ENCODE measurements around the gene DLG5.

DLG5 gene

DNA sequence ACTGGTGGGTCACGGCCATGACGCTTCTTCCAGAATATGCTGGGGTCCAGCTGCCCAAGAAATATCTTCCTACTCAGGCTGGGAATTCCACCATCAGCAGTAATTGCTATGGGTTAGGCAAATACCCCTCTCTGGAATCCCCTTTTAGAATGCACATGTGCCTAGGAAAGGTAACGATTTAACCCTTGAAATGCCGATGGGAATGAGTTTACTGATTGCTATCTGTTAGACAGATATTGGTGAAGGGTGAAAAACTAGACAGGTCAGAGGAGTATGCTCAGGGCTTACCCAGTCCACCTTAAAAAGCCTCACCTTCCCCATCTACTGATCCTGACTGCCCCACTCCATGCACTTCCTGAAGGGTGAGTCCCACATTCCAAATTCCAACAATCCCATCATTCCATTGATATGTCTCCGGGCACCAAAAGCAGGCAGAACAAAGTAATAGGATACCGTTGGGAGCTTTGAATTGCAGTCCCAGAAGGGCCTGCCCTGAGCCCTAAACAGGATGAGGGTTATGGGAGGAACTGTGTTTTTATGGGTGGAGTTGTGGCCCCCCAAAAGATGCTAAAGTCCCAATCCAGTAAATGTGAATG is 59.3 kb downstream of the DLG5 start:
- DNase-seq (ENCODE audit: low read depth in 3 of 3), result no peak

DNA sequence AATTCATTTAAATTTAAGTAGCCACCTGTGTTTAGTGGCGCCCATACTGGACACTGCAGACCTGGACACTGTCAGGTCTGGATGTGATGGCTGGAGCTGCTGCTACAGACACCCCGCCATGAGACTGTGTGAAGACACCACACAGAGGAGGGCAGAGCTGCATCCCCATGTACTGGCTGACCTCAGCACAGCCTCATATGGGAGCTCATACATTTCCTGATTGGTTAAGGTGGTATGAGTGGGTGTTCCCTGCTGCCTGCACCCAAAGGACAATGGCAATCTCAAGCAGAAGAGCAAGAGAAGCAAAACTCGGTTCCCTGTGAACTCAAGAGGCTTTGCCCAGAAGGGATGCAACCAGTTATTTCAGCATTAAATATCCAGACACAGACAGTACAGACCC is 60.0 kb downstream of the DLG5 start:
- no peak for DNase-seq (ENCODE audit: low read depth in 3 of 3)

DNA sequence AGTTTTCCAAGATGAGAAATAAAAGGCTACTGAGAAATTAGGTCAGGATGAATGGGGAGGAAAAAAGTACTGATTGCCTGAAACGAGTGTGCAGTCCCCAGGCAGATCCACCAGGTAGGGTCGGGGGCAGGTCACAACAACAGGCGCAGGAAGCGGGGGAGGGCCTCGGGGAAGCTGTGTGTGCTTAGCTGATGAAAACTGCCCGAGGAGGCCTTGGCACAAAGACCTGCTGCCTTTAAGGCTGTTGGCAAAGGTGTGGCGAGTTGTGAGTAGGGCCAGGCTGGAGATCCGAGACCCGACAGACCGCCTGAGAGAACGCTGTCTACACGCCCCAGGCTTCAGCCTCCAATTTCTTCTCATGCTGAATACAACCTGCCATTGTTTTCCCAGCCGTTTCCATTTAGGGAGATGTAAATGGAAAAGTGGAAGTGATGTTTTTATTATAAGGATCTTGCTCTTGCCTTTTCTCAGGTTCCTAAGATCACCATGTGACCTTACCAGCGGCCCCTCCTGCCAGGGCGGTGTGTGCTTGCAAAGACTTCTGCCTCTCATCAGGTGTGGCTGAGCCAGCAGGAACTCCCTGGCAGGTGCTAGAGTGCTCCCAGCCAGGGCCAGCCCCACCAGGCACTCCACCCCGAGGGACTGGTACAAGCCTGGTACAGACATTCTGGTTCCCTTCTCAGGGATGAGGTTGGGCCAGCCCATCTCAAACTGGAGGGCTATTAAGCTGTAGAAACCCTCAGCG is 60.8 kb downstream of the DLG5 start:
- DNase-seq (ENCODE audit: low read depth in 3 of 3), result no peak

DNA sequence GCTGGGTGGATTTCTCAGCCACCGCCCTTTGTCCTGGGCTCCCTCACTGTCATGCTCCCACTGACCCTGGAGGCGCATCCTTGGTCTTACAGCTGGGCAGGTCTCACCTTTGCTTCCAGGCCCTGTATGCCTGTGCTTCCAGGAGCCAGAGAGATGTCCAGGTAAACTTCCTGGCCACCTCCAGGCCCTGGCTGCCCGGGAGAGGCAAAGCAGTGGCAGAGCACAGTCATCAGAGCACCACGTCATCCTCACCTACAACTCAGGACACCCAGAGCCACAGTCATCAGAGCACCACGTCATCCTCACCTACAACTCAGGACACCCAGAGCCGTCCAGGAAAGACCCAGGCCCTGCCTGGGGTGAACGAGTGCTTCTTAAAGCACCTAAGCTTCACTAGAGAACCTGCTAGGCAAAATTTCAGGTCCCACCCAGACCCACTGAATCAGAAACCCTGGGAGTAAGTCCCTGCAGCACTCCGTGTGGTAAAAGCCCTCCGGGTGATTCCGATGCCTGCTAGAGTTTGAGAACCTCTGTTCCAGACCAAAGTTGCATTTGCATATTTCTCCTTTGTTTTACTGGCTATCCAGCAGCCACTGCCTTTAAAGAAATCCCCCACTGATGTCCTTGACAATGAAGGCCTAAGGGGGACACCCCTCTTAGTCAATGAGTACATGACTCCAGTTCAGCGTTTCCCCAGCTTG is 62.3 kb downstream of the DLG5 start:
- no peak for DNase-seq (ENCODE audit: low read depth in 3 of 3)

DNA sequence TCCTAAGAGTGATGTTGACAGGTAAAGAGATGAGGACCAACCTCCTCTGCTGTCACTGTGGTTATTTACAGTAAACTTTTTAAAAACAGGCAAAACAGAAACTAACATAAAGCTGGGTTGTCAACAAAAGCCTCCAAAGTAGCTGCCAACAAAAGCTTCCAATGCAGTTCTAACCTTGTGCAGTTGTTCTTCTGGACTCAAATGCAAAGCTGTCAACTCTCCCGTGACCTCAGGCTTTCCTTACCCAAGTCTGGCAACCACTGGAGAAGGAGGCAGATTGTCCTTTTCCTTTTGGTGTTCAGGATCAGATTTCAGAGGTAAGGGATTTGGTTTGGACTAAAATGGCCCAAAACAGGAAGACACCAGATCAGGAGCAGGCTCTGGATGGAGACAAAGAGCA is 63.1 kb downstream of the DLG5 start:
- no peak for DNase-seq (ENCODE audit: low read depth in 3 of 3)

DNA sequence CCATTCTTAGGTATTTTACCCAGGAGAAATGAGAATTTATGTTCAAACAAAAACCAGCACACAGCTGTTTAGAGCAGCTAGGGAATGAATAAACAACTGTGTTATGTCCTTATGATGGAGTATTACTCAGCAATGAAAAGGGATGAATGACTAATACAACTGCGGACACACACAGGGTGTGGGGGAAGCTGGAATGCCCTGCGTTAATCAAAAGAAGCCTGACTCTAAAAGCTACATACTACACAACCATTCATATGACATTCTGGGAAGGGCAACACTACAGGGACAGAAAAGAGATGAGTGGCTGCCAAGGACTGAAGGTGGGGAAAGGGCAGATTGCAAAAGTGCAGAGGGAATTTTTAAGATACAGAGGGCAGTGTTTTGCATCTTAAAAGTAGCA is 64.0 kb downstream of the DLG5 start:
- DNase-seq (ENCODE audit: low read depth in 3 of 3), result no peak

DNA sequence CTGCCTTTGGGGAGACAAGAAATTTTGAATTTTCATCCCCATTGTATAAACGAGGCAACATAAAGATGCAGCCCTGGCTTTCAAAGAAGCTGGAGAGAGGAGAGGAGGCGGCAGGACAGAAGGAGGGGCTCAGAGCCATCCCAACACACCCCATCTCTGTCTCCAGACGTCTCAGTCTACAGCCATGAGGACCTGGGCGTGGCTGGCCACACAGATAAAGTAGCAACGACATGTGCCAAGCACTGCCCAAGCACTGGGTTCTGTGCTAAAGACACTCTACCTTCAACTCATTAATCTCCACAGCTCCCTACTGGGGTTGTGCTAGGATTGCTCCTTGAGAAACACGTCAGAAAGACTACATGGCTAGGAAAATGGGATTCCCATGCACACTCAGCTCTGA is 65.2 kb downstream of the DLG5 start:
- DNase-seq (ENCODE audit: low read depth in 3 of 3), result no peak

DNA sequence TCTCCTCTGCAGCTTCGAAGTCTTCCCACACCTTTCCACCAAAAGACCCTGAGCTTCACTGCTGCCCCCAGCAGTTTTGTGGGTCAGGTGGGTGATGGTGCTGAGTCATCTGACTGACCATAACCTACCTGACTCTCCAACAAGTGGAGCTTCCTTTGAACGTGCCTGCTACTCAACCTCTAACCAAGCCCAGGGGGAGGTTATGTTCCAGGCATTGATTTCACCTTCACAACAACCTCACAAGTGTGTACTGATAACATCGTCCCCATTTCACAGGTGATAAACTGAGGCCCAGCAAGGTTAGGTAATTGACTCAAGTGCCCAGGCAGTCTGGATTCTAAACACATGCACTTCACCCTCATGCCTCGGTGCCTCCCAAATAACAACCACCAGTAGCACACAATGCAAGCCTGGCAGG is 66.7 kb downstream of the DLG5 start:
- no peak for DNase-seq (ENCODE audit: low read depth in 3 of 3)

DNA sequence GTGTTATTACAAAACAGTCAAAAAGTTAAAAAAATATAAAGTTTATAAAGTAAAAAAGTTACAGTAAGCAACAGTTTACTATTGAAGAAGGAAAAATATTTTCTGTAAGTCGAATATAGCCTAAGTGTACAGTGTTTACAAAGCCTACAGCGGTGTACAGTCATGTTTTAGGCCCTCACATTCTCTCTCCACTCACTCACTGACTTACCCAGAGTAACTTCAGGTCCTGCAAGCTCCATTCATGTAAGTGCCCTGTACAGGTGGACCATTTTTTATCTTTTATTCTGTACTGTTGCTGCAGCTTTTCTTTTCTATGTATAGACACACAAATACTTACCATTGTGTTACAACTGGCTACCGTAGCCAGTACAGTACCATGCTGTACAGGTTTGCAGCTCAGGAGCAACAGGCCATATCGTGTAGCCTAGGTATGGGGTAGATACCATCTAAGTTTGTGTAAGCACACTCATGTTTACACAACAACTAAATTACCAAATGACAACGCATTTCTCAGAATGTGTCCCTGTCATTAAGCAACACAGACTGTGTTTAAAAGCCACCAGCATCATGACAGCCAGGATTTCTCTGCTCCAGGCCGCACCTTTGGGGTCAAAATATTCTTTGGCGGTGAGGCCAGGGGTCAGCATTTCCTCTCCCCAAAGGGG is 67.2 kb downstream of the DLG5 start:
- DNase-seq (ENCODE audit: low read depth in 3 of 3), result no peak

DNA sequence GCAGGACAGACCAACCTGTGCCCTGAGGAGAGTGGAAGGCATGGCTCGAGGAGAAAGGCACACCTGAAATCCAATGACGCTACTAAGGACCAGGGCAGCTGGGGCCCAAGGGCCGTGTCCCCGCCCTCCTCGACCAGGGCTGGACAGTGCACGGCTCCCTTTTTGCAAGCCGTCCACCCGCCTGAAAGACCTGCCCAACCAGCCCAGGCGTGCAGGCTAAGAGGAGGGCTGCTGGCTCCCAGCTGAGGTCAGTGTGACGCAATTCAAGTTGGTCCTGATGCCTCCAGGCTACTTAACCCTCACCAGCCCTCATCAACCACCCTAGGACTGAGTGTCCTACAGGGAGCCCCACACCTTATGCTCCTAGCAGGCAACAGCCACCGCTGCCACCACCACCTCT is 69.3 kb downstream of the DLG5 start:
- no peak for DNase-seq (ENCODE audit: low read depth in 3 of 3)

DNA sequence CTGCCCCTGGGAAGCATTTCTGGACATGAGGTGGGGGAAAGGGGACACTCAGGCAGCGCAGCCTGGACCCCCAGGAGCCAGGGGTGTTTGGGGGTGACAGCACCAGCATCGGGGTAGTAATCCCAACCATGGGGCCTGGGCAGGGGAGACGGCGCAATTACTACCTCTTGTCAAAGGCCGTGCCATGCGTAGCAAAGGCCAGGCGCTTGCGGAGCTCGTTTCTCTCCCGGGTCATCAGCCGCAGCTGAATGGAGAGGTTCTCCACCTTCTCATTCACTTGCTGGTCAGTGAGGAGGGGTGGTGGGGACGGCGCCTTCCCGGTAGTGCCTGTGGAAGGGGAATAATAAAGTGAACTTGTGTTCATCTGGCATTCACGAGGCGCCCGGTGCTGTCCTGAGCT is 70.0 kb downstream of the DLG5 start:
- no peak for DNase-seq (ENCODE audit: low read depth in 3 of 3)

DNA sequence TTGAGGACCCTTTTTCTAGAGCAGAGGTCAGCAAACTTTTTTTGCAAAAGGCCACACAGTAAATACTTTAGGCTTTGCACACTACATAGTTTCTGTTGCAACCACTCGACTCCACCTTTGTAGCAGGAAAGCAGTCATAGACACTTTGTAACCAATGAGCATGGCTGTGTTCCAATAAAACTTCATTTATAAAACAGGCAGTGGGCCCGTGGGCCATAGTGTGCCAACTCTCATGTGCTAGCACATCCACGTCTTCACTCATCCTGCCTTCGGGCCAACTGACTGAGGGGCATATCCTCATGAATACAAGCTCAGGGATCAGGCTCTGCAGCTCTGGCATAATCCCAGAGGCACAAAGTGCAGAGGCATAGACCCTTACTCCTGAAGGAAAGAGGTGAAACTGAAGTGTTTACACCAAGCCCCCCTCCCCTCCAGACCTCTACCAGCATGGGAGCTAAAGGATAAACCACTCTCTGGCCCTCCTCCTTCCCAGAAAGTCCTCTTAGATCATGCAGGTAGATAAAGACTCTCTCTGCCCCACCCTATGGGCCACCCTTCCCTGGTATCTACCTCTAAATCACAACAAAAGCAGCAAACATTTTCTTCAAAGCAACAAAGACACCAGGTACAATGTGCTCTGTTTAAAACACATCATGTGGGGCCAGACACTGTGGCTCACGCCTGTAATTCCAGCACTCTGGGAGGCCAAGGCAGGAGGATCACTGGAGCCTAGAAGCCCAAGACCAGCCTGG is 71.0 kb downstream of the DLG5 start:
- no peak for DNase-seq (ENCODE audit: low read depth in 3 of 3)

DNA sequence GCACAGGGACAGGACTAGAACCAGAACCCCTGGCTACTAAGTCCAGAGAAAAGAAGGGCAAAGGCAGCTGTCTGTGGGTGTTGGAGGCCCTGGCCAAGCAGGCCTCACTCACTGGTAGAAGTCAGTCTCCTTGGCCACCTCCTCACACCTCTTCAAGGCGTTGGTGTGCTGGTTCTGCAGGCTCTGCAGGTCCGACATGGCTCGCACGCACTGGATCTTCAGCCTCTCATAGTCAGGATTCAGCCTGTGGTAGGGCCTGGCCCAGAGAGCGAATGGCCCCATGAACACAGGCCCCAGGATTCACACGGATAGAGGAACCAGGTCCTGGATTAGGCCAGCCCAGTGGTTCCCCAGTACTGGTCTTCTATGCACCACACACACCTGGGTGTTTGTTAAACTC is 72.4 kb downstream of the DLG5 start:
- DNase-seq (ENCODE audit: low read depth in 3 of 3), result no peak

DNA sequence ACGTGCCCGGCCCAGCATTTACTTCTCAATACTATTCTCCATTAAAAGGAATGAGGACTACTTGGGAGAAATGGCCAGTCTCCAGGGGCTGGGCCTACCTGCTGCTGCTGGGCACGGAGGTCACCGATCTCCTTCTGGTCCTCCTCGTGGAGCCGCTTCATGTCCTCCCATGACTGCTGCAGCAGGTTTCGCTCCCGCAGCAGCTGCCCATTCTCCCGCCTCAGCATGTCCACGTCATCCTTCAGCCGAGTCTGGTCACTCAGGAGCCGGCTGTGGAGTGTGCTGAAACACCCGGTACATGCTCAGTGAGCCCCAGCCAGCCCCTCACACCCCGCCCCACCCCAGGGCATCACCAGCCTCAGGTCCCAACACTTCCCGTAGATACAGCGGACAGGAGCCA is 73.3 kb downstream of the DLG5 start:
- no peak for DNase-seq (ENCODE audit: low read depth in 3 of 3)

DNA sequence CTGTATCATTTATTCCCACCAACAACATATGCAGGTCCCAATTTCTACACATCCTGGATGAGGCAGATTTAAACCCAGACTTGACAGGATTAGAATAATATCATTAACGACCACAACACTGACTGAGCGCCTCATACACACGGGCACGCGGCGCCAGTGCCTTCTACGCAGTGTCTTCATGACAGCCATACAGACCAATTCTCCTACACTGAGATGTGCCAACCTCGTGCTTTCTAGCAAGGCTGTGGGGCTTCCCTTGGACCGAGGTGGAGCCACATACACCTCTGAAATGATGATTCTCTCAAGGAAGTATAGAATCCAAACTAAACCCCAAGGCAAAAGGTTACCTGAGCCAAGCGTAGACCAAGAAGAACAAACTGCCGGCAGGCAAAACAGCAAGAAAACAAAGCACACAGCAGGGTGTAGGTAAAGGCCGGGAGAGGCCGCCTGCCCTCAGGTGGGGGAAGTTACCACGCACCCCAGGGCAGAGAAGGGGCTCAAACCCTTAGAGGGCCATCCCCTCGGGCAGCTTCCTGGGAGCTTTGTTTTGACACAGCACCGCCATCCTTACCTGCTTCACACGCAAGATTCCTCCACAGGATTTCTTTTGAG is 75.8 kb downstream of the DLG5 start:
- no peak for DNase-seq (ENCODE audit: low read depth in 3 of 3)

DNA sequence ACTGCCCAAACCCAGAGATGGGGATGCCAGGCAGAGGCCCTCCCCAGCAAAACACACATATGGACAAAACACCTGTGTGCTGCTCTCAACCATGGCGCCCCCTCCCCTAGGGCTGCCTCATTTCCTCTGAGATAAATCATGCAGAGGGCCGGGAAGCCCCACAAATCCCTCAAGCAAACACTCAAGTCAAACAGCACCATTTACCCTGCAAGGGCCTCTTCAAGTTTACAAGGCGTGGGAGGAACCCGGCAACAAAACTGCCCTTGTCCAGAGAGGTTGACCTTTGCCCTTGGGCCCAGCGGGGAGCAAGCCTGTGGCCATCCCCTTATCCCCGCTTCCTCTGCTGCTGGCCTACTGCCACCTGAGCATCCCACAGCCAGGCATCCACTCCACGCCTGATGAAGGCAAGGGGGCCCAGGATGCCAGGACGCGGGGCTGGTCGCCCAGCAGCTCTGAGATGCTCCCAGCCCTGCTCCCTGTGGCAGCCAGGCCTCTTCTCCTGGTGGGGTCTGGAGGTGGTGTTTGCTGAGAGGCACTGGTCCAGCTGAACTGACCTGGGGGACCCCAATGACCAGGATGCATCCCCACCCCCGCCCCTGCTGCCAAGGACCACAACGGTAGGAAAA is 77.4 kb downstream of the DLG5 start:
- no peak for DNase-seq (ENCODE audit: low read depth in 3 of 3)

DNA sequence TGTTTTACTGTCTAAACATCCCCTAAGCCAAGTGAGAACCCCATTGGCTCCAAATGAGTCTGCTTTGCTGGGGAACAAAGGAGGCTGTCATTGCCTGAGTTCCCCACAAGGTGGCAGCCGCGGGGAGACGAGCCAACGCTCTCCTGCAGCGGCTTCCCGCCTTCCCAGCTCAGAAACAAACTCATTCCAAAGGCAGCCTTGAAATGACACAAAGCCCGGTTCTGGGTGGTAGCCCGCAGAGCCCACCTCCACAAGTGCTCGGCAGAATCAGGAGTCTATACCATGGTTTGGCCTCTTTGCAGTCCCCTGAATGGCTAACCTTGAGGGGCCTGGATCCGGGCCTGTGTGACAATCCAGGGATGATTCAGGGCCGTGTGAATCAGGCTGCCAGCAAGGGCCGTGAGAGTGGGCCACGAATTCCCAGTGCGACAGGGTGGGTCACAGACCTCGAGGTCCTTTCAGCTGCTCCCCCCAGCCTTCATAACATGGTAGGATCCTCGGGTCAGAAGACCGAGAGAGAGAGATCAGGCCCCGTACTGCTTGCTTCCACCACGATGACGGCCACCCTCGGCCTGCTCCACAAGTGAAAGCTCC is 79.7 kb downstream of the DLG5 start:
- DNase-seq (ENCODE audit: low read depth in 3 of 3), result peak; percentile 13 to 42 (median 20)

DNA sequence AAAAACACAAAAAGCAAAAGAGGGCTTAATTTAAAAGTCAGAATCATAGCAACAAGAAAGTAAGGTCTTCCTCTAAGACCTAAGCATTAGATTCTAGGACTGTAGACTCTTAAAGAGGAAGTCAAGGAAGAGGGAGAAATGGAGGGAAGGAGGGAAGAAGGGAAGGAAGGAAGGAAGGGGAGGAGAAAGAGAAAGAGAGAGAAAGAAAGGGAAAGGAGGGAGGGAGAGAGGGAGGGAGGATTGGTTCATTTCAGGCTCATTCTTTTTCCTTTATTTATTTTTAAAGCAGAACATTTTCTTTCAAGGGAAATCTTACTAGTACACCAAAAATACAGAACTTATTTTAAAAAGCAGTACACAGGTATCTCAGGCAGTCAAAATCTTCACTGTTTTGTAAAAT is 81.1 kb downstream of the DLG5 start:
- DNase-seq (ENCODE audit: low read depth in 3 of 3), result no peak

DNA sequence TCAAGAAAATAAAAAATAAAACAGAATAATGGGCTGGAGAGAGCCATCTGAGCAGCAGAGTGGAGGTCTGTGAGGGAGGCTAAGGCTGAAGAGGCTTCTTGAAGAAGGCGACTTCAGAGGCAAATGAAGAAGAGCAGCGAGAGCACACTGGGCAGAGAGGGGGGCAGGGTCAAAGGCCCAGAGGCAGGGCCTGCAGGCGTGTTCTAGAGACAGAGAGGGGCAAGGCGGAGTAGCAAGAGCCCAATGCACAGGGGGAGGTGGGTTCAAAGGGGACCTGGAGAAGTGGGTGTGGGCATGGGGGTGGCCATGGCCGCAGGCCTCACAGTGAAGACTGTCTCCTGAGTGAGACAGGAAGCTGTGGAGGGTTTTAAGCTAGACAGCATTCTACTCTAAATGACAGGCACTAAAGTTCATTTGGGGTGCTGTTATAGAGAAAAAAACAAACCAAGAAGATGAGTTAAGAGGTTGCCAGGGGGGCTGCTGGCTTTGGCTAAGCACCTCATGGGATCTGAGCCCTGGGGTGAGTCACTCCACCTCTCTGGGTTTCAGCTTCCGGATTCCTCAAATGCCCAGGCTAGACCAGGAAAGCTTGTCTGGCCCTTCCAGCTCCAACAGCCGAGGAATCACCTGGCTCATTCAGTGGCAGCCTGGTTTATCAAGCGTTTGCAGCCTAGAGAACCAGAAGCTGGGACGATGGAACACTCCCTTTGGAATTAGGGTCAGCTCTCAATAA is 81.7 kb downstream of the DLG5 start:
- no peak for DNase-seq (ENCODE audit: low read depth in 3 of 3)

DNA sequence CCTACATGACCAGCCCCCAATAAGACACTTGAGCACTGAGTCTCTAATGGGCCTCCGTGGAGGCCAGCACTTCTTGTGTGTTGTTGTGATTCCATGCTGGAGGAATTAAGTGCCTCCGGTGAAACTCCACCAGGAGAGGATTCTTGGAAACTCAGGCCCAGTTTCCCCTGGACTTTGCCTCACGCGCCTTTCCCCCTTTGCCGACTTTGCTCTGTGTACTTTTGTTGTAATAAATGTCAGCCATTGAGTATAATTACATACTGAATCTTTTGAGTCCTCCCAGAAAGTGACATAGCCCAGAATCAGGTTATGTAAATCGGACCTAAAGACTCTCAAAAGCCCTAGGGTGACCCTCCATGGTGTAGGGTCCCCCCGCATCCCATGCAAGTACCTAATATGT is 82.4 kb downstream of the DLG5 start:
- no peak for DNase-seq (ENCODE audit: low read depth in 3 of 3)

All from stimulated activated CD4-positive, alpha-beta T cell treated with anti-CD3 and anti-CD28 coated beads, TNF-alpha, amount 100 ng/mL, for 4 hours (primary cell).